DMS53 treated with DMSO at 0.1 percent for 48 hours (cell line): Measurements from ENCODE around the gene MAP2K6.
A peak's percentile ranks its signal among the peaks of the same experiment; 100 is the strongest.

Experiments
- DNase-seq: peaks from one replicate; lab custom pipeline; 2025; ENCODE audit not compliant: unreplicated experiment; lab: John Stamatoyannopoulos, UW

MAP2K6 gene

DNA sequence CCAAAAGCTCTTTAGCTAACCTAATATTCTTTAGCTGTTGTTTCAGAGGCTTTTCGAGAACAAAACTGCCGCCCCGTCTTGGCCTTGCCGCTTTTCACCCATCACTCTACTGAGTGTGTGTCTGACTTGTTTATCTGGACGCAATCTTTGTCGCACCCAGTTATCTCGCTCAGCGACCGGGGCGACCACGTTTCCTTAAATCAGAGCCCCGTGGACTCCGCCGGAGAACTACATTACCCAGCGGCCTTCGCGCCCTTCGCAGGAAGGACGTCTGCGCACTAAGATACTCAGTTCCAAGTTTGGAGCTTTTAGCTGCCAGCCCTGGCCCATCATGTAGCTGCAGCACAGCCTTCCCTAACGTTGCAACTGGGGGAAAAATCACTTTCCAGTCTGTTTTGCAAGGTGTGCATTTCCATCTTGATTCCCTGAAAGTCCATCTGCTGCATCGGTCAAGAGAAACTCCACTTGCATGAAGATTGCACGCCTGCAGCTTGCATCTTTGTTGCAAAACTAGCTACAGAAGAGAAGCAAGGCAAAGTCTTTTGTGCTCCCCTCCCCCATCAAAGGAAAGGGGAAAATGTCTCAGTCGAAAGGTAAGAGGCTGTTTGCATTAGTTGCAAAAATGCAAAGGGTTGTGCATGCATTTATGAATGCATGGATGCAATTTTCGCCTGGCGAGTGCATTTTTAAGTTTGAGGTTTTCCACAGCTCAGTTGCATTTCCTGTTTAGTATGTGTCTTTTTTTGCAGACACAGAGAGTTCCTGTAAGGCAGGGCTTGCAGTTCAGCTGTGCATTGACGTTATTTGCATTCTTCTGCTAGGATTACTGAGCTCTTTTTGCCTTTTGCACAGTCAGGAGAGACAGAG lies at the start of gene MAP2K6:
MAP2K6 (plus strand) TSS at position 290 of the 867 bp plus-strand sequence; CDS start at position 578, 288 bp downstream.
- peak; percentile 40 for DNase-seq

DNA sequence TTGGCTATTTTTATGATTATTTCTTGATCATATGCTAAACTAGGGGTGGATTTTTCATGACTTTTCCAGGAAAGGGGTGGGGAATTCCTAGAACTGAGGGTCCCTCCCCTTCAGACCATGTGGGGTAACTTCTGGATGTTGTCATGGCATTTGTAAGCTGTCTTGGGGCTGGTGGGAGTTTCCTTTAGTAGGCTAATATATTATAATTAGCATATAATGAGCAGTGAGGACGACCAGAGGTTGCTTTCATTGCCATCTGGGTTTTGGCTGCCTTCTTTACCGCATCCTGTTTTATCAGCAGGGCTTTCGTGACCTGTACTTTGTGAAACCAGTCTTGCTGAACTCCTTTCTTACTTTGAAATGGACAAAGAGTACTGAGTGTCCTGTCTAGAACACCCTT lies 47.2 kb upstream of the MAP2K6 start:
- no peak for DNase-seq

DNA sequence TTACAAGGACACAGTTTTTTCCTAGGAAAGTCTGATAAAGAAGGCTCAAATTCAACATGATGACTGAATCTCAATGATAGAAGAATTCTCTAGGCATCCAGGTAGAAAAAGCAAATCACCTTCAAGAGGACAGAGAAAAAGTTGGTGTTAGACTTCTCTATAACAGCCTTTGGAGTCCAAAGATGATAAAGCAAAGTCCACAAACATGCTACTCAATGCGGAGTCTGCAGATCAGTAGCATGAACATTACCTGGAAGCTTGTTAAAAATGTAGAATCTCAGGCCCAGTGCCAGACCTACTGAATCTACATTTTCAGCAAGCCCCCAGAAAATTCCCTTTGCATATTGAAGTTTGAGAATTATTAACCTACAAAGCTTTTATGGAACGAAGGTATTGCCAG lies 41.4 kb upstream of the MAP2K6 start:
- no peak for DNase-seq

DNA sequence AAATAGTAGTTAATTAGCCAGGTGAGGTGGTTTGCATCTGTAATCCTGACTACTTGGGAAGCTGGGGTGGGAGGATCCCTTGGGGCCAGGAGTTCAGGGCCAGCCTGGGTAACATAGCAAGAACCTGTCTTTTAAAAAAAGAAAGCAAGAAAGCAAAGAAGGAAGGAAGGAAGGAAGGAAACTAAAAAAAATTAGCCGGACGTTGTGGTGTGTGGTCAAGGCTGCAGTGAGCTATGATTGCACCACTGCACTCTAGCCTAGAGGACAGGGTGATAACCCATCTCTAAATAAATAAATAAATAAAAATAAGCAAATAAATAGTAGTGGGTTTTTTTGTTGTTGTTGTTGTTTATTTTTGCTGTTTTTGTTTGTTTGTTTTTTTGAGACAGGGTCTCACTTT lies 39.3 kb upstream of the MAP2K6 start:
- no peak for DNase-seq

DNA sequence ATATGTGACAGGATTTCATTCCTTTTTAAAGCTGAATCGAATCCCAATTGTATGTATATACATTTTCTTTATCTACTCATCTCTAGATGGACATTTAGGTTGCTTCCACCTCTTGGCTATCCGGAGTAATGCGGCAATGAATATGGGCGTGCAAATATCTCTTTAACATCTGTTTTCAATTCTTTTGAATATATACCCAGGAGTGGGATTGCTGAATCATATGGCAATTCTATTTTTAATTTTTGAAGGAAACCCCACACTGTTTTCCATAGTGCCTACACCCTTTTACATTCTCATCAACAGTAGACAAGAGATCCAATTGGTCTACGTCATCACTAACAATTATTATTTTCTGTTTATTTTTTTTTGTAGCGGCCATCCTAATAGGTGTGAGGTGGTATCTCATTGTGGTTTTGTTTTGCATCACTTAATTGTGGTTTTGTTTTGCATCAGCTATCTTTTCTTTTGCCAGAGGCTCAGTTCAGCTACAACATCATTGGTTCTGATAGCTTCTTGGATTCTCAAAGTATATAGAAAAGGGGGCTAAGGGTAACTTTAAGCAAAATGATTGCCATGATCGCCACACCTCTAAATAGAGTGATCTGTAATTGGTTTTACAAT lies 25.6 kb upstream of the MAP2K6 start:
- no peak for DNase-seq

DNA sequence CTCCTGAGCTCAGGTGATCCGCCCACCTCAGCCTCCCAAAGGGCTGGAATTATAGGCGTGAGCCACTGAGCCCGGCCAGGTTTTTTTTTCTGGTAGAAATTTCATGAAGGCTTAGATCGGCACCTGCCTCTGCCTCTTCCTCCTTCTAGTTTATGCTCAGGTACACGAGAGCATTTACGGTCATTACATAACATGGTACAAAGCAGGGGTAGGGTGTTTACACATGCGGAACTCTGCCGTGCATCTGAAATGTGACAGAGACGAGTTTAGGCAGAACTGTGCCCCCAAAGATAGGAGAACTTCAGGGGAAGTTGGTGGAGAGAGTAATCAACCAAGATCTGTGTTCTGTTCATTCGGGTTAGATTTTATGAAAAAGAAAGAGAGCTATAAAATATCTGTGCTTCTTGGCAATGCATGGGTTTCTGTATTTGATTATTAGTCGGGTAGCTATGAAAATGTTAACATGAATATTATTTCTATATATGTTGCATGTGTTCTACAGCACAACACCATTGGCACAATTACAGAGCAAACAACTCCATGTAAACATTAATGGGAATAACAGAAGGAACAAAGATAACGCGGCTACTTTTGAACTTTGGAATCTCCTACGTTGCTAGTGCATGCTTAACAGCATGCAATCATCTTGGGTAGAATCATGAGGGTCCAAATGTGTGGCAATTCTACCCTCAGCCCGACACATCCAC lies 23.5 kb upstream of the MAP2K6 start:
- DNase-seq = peak; percentile 24

DNA sequence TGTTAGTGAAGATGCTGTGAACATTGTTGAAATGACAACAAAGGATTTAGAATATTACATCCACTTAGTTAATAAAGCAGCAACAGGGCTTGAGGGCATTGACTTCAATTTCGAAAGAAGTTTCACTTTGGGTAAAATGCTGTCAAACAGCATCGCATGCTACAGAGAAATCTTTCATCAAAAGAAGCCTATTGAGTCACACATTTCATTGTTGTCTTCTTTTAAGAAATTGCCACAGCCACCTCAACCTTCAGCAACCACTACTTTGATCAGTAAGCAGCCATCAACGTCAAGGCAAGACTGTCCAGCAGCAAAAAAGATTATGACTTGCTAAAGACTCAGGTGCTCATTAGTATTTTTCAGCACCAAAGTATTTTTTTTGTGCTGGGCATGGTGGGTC lies 13.2 kb upstream of the MAP2K6 start:
- DNase-seq = no peak

DNA sequence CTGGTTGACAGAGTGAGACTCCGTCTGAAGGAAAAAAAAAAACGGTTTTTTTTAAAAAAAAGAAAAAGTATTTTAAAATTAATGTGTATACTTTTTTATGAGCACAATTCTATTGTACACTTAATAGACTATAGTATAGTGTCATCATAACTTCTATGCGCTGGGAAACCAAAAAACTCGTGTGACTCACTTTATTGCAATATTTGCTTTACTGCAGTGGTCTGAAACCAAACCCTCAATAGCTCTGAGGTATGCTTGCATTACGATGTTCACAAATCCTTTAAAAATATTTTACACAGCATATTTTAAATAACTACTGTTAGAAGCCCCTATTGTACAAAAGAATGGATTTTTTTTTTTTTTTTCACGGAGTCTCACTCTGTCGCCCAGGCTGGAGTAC lies 12.4 kb upstream of the MAP2K6 start:
- DNase-seq = no peak

DNA sequence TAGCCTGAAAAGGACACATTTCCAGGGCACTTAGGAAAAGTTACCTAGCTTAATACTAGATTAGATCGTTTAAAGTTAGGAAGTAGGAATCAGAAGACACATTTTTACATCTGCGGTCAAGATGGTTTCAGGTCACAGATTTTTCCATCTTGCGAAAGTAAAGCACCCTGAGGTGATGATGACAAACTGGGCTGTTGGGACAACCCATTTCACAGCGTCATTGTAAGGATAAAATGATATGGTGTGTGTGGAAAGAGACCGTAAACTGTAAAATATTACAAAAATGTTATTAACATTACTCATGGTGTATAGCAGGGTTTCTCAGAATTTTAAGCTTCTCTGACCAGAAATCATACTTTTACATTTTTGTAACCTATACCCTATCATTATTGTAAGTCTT lies 10.1 kb upstream of the MAP2K6 start:
- DNase-seq = no peak

DNA sequence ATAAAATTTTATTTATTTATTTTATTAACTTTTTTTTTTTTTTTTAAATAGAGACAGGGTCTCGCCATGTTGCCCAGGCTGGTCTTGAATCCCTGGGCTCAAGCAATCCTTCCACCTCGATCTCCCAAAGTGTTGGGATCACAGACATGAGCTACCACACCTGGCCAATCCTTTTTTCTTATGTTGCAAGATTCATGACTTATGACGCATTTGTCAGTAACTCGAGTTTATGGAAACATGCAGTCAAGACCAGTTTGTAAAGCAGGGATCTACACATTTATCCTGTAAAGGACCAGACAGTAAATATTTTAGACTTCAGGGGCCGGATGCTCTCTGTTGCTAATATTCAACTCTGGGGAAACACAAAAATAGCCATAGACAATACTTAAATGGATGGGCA lies 9.4 kb upstream of the MAP2K6 start:
- DNase-seq = no peak

DNA sequence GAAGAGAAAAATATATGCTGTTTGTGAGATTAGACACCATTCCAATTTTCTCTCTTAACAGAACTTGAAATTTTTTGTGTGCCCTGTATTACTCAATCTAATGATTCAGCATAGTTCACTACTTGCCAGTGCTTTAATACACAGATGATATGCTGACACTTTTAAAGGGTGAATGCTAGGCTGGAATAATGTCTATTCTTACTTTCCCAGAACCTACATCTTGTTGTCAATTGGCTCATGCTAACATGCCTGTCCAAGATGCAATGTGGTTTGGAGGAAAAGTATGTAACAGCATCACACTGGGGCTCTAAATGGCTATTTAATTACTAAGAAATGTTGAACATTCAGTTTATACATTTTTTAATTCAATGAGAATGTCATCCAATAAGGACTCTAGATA lies 7.6 kb upstream of the MAP2K6 start:
- DNase-seq = no peak

DNA sequence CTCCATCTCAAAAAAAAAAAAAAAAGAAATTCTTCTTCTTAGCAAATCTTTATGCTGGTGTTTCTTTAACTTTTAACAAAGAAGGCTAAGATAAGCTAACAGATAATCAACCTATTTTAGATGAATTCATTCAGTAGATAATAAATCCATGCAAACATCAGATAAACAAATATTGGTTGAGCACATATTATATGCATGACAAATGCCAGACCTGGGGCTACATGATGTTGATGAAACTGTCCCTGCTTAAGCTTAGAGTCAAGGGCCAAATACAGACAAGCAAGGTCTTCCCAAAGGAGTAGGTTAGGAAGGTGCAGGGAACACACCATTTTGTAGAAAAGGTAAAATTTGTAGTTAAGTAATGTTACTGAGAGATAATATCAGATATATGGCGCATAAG lies 6.7 kb upstream of the MAP2K6 start:
- no peak for DNase-seq

DNA sequence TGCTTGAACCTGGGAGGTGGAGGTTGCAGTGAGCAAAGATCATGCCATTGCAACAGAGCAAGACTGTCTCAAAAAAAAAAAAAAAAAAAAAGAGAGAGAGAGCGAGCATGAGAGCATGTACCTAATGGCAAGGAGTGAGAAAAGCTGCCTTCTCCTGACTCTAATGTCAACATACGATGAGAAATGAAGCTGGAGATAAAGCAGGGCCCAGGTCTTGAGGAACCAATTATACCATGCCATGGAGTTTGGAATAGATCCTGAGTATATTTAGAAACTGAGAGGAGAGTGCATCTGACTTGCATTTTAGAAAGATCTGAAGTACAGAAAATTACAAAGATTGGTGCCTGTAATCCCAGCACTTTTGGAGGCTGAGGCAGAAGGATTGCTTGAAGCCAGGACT lies 3.8 kb upstream of the MAP2K6 start:
- DNase-seq = no peak

DNA sequence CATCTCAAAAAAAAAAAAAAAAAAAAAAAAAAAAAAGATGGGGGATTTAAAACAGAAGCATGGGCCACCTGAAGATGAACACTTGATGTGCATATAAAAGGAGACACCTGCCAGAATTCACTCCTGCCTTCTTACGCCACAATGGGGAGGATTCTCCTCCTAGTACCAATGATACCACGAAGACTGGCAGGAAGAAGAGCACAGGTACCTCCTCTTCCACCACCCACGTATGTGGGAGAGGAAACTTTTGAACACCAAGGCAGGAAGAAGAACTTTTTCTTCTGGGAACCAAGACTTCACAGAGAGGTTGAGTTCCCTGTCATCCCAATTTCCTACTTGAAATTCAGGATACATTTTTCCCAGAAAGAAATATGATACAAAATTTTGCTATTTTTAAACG lies 2.7 kb upstream of the MAP2K6 start:
- DNase-seq = no peak

DNA sequence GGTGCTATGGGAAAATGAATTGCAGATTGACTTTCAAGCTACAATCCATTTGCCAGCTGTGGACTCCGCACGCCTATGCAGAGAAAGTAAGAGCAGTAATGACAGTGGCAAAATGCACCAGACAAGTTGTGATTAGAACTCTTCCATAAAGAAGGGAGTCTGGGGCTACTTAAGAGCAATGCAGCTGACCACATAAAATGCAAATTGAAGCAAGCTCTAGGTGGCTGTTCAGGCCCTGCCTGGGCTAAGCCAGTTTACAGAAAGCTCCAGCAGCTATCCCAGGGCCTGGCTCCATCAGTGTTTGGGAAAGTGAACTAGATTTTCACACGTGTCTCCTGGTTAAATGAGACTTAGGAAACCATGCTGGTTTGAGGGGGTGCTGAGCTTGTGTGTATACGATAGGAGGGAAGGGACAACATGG lies 2.2 kb upstream of the MAP2K6 start:
- no peak for DNase-seq

DNA sequence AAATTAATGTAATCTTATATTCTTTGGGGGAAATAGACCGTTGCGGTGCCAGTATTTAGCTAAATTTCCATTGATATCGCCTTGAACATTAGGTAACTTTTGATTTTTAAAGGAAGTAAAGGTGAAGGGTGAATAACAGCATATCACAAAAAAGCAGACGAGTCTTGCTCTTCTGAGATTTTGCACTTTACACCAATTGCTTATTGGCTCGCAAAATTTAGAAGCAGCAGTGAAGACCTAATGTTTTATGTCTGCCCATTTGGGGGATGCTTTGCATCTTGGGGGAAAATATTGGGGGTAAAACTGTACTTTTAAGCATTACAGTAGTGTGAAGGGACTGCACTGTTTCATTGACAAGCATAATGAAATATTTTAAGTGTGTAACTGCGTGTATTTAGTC lies 934 bp downstream of the MAP2K6 start:
- DNase-seq = no peak

DNA sequence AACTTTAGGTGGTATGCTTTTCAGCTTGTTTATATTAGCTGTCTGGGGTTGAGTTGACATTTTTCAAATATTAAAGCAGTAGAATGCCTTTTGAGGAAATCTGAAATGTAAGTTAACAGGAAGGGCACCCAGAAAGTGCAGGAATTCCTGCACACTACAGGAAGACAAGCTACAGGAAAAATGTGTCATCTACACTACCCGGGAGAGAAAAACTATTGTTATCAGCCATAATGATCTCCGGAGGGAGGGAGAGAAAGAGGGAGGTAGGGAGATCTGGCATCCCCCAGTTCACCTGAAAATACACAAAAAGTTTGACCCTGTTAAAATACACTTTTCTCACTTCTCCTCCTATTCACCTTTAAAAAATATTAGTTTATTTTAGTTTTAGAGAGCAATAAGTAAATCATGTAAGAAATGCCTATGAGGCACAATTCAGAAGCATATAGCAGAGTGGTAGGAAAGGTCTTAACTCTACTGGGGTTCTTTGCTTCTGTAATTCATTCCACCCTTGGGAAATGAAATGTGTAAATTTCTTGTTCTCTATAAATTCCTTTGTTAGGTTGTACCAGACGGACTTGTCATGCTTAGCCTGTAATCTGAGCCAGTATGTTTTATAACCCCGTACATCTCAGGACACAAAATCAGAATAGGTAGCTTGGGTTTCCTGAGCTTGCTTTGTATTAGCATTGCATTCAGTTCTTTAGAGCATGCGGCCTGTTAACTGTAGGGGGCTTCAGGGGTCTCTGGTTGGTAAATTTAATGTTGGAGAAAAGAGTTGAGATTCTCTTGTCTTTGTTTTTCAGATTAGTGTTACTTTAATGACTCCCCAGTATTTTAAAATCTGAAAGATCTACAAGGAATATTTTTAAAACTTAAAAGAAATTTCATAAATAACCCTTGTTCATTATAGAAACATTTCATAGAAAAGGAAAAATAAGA lies 3.3 kb downstream of the MAP2K6 start:
- DNase-seq = no peak

DNA sequence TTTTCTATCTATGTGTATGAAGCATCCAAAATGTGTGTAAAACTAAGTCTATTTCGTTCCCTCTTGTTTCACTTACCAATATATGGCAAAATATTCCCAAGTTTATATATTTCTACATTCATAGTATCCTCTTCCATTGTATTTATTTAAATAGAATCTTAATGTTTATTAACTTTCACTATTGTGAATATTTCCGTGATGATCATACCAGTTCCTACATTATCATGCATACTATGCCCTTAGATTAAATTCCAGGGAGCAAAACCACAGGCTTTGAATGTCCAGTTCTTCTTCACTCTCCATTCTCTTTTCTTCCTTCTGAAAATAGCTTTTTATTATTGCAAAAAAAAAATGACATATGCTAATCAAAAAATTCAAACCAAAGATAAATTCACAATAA lies 4.0 kb downstream of the MAP2K6 start:
- no peak for DNase-seq

DNA sequence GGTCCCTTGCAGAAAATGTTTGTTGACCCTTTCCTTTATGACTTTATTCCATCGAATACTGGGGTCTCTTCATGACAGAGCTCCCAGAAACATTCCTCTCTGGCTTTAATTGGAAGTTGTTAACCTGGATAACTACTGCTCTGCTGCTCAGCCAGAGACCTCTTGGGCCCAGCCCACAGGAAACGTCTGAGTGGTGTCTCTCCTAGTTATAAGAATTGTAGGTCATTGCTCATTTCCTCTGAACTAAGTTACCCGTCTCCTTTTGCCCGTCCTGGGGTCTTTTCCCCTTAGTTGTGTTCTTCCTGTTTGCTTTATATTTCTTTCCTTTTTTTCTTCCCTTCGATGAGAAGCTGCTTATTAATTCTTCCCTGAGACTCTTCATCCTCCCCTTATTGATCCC lies 9.0 kb downstream of the MAP2K6 start:
- no peak for DNase-seq

DNA sequence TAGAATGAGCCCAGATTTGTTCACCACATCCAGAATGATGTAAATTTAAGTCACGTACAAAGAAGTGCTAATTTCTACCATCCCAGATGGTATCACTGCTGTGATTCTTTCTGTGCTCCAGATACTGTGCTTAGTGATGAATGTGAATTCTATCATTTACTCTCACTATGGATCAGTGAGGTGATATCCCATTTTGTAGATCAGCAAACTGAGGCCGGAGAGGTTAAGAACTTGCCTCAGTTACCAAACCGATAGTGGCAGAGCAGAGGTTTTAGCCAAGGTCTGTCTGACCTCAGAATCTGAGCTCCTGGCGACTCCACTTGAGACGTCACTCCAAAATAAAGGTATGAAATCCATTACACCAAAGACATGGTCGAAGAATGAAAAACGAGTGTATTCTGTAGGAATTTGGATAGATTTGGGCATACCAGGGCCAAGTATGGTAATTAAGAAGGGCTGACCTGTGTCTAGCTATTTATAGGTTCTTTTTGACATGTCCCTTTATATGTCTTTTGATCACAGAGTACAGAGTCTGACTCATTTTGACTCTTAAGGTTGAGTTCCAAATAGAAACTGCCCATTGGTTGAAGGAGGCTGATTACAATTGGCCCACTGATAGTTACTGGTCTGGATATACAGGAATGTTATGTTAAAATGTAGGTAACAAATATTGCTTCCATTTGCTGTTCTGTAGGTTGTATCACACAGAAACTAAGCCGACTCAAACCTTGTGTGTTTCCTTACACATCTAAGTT lies 10.0 kb downstream of the MAP2K6 start:
- DNase-seq = no peak
